GM12878 (cell line): ENCODE data around the gene CCDC137. TPM values are rescaled to one million over a fixed set of nuclear protein-coding genes. Genes with fewer than 3 reads are reported as not detected.

Source experiments
- ATAC-seq: fragments of 200-7000 bp; cut with Tn5 transposase; 3 replicates; pipeline ENCODE4 v1.9.1; 2020; ENCODE audit warnings: mild to moderate bottlenecking, moderate library complexity
- BruUV-seq: library from RNA; stranded (reverse); fragments of 400-500 nt; replicated peaks from 2 replicates; lab custom pipeline; 2021; lab: Mats Ljungman, UMichigan
- CTCF ChIA-PET: fragments of 300-600 bp; sonication (Branson Sonifier 250); formaldehyde crosslinking; extraction: SDS; loops from one replicate; lab custom pipeline; 2021; ENCODE audit warnings: inconsistent platforms; lab: Yijun Ruan, JAX
- POLR2A ChIA-PET: fragments of 350-600 bp; formaldehyde crosslinking; extraction: SDS; loops from one replicate; lab custom pipeline; 2021; ENCODE audit warnings: inconsistent platforms; lab: Charles Lee
- RAD21 ChIA-PET: fragments of 300-600 bp; sonication (Branson Sonifier 250); formaldehyde crosslinking; loops from one replicate; lab custom pipeline; 2023; ENCODE audit warnings: antibody characterized with exemption; ENCODE audit not compliant: unreplicated experiment; lab: Charles Lee
- SMC1A ChIA-PET: fragments of 300-600 bp; sonication (Branson Sonifier 250); formaldehyde crosslinking; loops from one replicate; lab custom pipeline; 2023; ENCODE audit not compliant: unreplicated experiment, uncharacterized antibody; lab: Charles Lee
- DNase-seq: peaks from one replicate; pipeline ENCODE4 v3.0.0-alpha.2; 2011; ENCODE audit warnings: low read depth, low spot score
- FAIRE-seq: peaks from 3 replicates; lab custom pipeline; 2011; peaks lifted over from hg19 to GRCh38; lab: Jason Lieb, UNC
- H2AFZ ChIP-seq: 2 replicates; pipeline ENCODE4 v1.6.0; 2011; ENCODE audit warnings: low read depth, low read length, control low read depth; ENCODE audit not compliant: control insufficient read depth
- H3K27ac ChIP-seq: 2 replicates; pipeline ENCODE4 v1.5.1; 2011; ENCODE audit warnings: control low read depth; ENCODE audit not compliant: control insufficient read depth, insufficient read depth
- H3K27me3 ChIP-seq, 2 experiments: replicated peaks in 1 of 2; 2 replicates each; pipeline versions ENCODE4 v1.6.0 to v1.6.1; 2011; ENCODE audit warnings: low read length in 1 of 2; ENCODE audit not compliant: control insufficient read depth in 2 of 2, insufficient read depth in 2 of 2
- H3K36me3 ChIP-seq, 2 experiments: 2 replicates each; pipeline ENCODE4 v1.5.1; 2011; ENCODE audit warnings: low read length in 1 of 2; ENCODE audit not compliant: control insufficient read depth in 2 of 2, insufficient read depth in 2 of 2
- H3K4me1 ChIP-seq: 2 replicates; pipeline ENCODE4 v1.6.1; 2011; ENCODE audit warnings: mild to moderate bottlenecking, low read length, moderate library complexity, mixed read lengths; ENCODE audit not compliant: control insufficient read depth, insufficient read depth
- H3K4me2 ChIP-seq: 2 replicates; pipeline ENCODE4 v1.6.0; 2011; ENCODE audit warnings: control low read depth; ENCODE audit not compliant: control insufficient read depth, insufficient read depth
- H3K4me3 ChIP-seq: fragments of 200-600 bp; sonication (generic); 2 replicates; pipeline ENCODE4 v1.5.1; 2016
- H3K79me2 ChIP-seq: 2 replicates; pipeline ENCODE4 v1.6.0; 2011; ENCODE audit warnings: low read length; ENCODE audit not compliant: control insufficient read depth, insufficient read depth
- H3K9ac ChIP-seq: 2 replicates; pipeline ENCODE4 v1.8.0; 2011; ENCODE audit warnings: low read length, control low read depth, mixed read lengths; ENCODE audit not compliant: control insufficient read depth, insufficient read depth
- H3K9me3 ChIP-seq: replicated peaks from 3 replicates; pipeline ENCODE4 v1.5.1; 2011; ENCODE audit warnings: mild to moderate bottlenecking, low read length; ENCODE audit not compliant: control insufficient read depth, insufficient read depth
- H4K20me1 ChIP-seq: 2 replicates; pipeline ENCODE4 v1.6.0; 2011; ENCODE audit not compliant: control insufficient read depth, insufficient read depth
- BCLAF1 ChIP-seq: fragments of 450-650 bp; IDR thresholded peaks from 2 replicates; pipeline ENCODE4 v1.6.1; 2017; ENCODE audit warnings: antibody characterized with exemption, mild to moderate bottlenecking, moderate library complexity
- CHD1 ChIP-seq: IDR thresholded peaks from 2 replicates; pipeline ENCODE4 v1.6.1; 2012; ENCODE audit warnings: low read depth, low read length, improper control_type of control experiment
- E2F4 ChIP-seq: IDR thresholded peaks from 2 replicates; pipeline ENCODE4 v1.6.1; 2012; ENCODE audit warnings: low read depth, low read length, improper control_type of control experiment
- ETV6 ChIP-seq, 2 experiments: fragments of 450-650 bp in 1 of 2; IDR thresholded peaks in 1 of 2; conservative IDR thresholded peaks in 1 of 2; 2 replicates each; pipeline ENCODE4 v1.6.1; 2014; ENCODE audit warnings: antibody characterized with exemption in 1 of 2, borderline replicate concordance in 1 of 2, low read depth in 1 of 2, mild to moderate bottlenecking in 1 of 2, moderate library complexity in 1 of 2
- IKZF1 ChIP-seq: fragments of 450-650 bp; conservative IDR thresholded peaks from 2 replicates; pipeline ENCODE4 v1.6.1; 2017; ENCODE audit warnings: antibody characterized with exemption, mild to moderate bottlenecking
- RB1 ChIP-seq: fragments of 450-650 bp; formaldehyde crosslinking; IDR thresholded peaks from 2 replicates; pipeline ENCODE4 v1.6.1; 2017; ENCODE audit warnings: mild to moderate bottlenecking, borderline replicate concordance
- RBBP5 ChIP-seq: fragments of 200-600 bp; sonication (generic); conservative IDR thresholded peaks from 2 replicates; pipeline ENCODE4 v1.6.1; 2016
- RFX5 ChIP-seq: IDR thresholded peaks from 2 replicates; pipeline ENCODE4 v1.6.1; 2011; ENCODE audit warnings: low read depth, low read length, improper control_type of control experiment
- SIX5 ChIP-seq: IDR thresholded peaks from 2 replicates; pipeline ENCODE4 v1.6.1; 2011; ENCODE audit warnings: mild to moderate bottlenecking, low read depth, low read length, moderate library complexity; ENCODE audit not compliant: severe bottlenecking
- SMAD5 ChIP-seq: IDR thresholded peaks from 2 replicates; pipeline ENCODE4 v1.6.1; 2016; ENCODE audit warnings: antibody characterized with exemption, low read depth
- SPI1 ChIP-seq: IDR thresholded peaks from 2 replicates; pipeline ENCODE4 v1.6.1; 2011; ENCODE audit warnings: low read depth, mild to moderate bottlenecking, low read length, moderate library complexity, borderline replicate concordance; ENCODE audit not compliant: insufficient read depth
- TARDBP ChIP-seq: IDR thresholded peaks from 2 replicates; pipeline ENCODE4 v1.6.1; 2016; ENCODE audit warnings: borderline replicate concordance
- TBL1XR1 ChIP-seq: IDR thresholded peaks from 2 replicates; pipeline ENCODE4 v1.6.1; 2012; ENCODE audit warnings: low read depth, low read length, improper control_type of control experiment
- WGBS: methylation state at CpG from one replicate; pipeline ENCODE4 v1.1.6; 2016; ENCODE audit warnings: low lambda C conversion rate; ENCODE audit not compliant: insufficient replicate concordance, insufficient coverage; ENCODE audit errors: missing lambda C conversion rate; 5-methylcytosine and 5-hydroxymethylcytosine counted together
- in situ Hi-C: fragments of 300-500 bp; cut with MboI; formaldehyde crosslinking; loops from 9 replicates; pipeline ENCODE4 v1.14.3; 2018; ENCODE audit warnings: mixed read lengths
- intact Hi-C: fragments of 100-400 bp; cut with micrococcal nuclease; formaldehyde crosslinking; loops from one replicate; pipeline ENCODE4 v1.14.2; 2022; ENCODE audit not compliant: unreplicated experiment
- polyA plus RNA-seq, 11 experiments: library from polyadenylated mRNA; depleted of rRNA in 4 of 11; unstranded in 6 of 11; stranded (reverse) in 5 of 11; fragments of >200 nt; fragmentation: Nextera tagmentation in 4 of 11; fragmentation: Illumina TruSeq in 1 of 11; extraction: Ambion mirVana in 4 of 11; extraction: Trizol in 1 of 11; gene quantifications; 1 replicate in 1 of 11; 2 replicates in 10 of 11; pipeline versions ENCODE4 v1.2.1 to v1.2.3, GENCODE V29; 2011 to 2016; ENCODE audit warnings: inconsistent platforms in 2 of 11, missing spikeins in 2 of 11, low read depth in 1 of 11
- total RNA-seq, 4 experiments: library from RNA; depleted of rRNA in 3 of 4; stranded (reverse); fragments of >200 nt in 3 of 4; fragmentation: Illumina TruSeq in 1 of 4; extraction: Trizol in 1 of 4; gene quantifications; 2 replicates each; pipeline versions ENCODE4 v1.2.1 to v1.2.3, GENCODE V29; 2013 to 2021

Gene CCDC137
- total and polyA plus RNA-seq, 10 of the 15 experiments (the other 5 are each of a cell fraction or from before 2014, with no cell fraction given): 2.2 to 45.4 (median 22.1) TPM

GRCh38 chr17:81648707-81649085 is 17.8 kb upstream of the CCDC137 start:
- CTCF ChIA-PET: no interaction called here
- Histone ChIP-seq H3K27ac (no peak overlapping the region), H3K4me1 (0 out of 2 replicates have a peak, but pooled peaks cover 4% of the 10 kb centered on the region), H3K79me2 (no peaks in the 10 kb centered on the region), H3K9me3 (peaks cover 6% of the 10 kb centered on the region; the same call in 2 of the 3 replicates), H3K27me3 (no peaks in the 10 kb centered on the region; a peak in 2 of 4 replicates), H3K4me2 (no peak overlapping the region), H2AFZ (no peak overlapping the region), H3K9ac (no peak overlapping the region), H3K36me3 (no peaks in the 10 kb centered on the region), H4K20me1 (no peaks in the 10 kb centered on the region), H3K4me3 (no peak overlapping the region)
- DNase-seq (no peak), ATAC-seq (no peak), FAIRE-seq (no peak)
- RAD21 ChIA-PET: no interaction called here
- TF ChIP-seq ETV6 (conservative IDR thresholded peaks at IDR 0.05 in 1 of 2, IDR thresholded peaks at IDR 0.05 in 1 of 2; ENCODE audit: borderline replicate concordance in 1 of 2, low read depth in 1 of 2) (no peak), TBL1XR1 (no peak)
- SMC1A ChIA-PET: no interaction called here
- in situ Hi-C loops: no loop called here
- no TSS peak for BruUV-seq
- POLR2A ChIA-PET: no interaction called here
- whole genome bisulfite sequencing: 80% methylated on average over 14 of the region's 14 CpGs
- intact Hi-C loops: no loop called here

DNA sequence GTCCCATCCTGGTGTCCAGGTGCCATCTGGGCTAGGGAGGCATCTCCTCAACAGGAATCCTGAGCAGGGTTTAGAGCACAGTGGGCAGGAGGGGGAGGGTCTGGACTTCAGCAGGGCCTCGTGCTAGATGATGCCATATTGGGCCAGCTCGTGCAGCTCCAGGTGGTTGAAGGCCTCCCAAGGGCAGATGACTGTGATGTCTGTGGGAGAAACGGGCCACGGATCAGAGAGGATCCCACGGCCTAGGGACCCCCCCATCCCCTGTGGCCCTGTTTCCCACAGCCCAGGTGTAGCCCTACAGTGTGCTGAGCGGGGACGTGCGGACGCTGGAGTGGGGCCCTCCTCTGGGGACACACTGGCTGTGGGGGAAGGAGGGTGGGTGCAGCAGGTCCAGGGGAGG is 15.6 kb upstream of the CCDC137 start:
- WGBS: 44% methylated on average over 9 of the region's 9 CpGs
- no peak for ATAC-seq
- H2AFZ ChIP-seq: no peak overlapping the region
- FAIRE-seq: no peak
- intact Hi-C loops: no loop called here
- H3K9ac ChIP-seq: no peak overlapping the region
- H4K20me1 ChIP-seq: no peaks in the 10 kb centered on the region
- BruUV-seq: no TSS peak
- peaks cover 6% of the 10 kb centered on the region; the same call in 2 of the 3 replicates for H3K9me3 ChIP-seq
- ChIA-PET CTCF (no interaction called here), POLR2A (interaction anchor here (0.6 kb wide), 1 partner anchor 98 kb away, joined by 6 read pairs; no protein-coding TSS in a partner anchor), RAD21 (no interaction called here), SMC1A (no interaction called here)
- no peak overlapping the region for H3K27ac ChIP-seq
- H3K4me1 ChIP-seq: 0 out of 2 replicates have a peak, but pooled peaks cover 4% of the 10 kb centered on the region
- DNase-seq: no peak
- H3K36me3 ChIP-seq: no peaks in the 10 kb centered on the region
- H3K4me3 ChIP-seq: no peak overlapping the region
- no peak overlapping the region for H3K4me2 ChIP-seq
- no peaks in the 10 kb centered on the region for H3K79me2 ChIP-seq
- in situ Hi-C loops: no loop called here
- H3K27me3 ChIP-seq: no peaks in the 10 kb centered on the region; a peak in 2 of 4 replicates
- TF ChIP-seq CHD1: no peak
- TF ChIP-seq SMAD5: no peak
- TF ChIP-seq SIX5: no peak
- no peak for TF ChIP-seq E2F4
- TF ChIP-seq IKZF1: no peak
- TF ChIP-seq RBBP5: no peak
- TF ChIP-seq RB1: no peak
- no peak for TF ChIP-seq RFX5
- TF ChIP-seq SPI1: no peak
- TF ChIP-seq TARDBP: no peak
- no peak for TF ChIP-seq BCLAF1
